ENCODE results near the gene INTU.

DNA sequence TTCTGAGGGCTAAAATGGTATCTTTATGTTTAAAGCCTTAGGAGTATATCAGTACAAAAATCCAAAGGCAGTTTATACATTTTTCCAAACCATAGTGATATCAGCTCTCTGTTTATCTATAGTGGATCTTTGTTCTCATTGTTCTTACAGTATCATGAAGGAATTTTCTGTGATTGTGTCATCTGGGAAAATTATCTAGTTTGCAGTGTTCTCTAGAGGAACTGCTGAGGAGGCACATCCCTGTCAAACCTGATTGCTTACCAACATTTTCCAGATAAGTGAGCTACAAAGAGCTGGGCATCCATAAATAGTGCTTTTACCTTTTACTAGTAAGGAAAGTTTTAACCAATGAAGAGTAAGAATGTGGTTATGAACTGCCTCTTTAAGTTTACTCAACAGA, 52.5 kb downstream of the INTU start:
- TF ChIP-seq, protein P1, sequence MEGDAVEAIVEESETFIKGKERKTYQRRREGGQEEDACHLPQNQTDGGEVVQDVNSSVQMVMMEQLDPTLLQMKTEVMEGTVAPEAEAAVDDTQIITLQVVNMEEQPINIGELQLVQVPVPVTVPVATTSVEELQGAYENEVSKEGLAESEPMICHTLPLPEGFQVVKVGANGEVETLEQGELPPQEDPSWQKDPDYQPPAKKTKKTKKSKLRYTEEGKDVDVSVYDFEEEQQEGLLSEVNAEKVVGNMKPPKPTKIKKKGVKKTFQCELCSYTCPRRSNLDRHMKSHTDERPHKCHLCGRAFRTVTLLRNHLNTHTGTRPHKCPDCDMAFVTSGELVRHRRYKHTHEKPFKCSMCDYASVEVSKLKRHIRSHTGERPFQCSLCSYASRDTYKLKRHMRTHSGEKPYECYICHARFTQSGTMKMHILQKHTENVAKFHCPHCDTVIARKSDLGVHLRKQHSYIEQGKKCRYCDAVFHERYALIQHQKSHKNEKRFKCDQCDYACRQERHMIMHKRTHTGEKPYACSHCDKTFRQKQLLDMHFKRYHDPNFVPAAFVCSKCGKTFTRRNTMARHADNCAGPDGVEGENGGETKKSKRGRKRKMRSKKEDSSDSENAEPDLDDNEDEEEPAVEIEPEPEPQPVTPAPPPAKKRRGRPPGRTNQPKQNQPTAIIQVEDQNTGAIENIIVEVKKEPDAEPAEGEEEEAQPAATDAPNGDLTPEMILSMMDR (IDR thresholded peaks at IDR 0.05): no peak
- no peak for TF ChIP-seq POLR2A (IDR thresholded peaks at IDR 0.05)

Data from right lobe of liver (tissue), 4 donors.